ENCODE results near the gene FCAMR.

DNA sequence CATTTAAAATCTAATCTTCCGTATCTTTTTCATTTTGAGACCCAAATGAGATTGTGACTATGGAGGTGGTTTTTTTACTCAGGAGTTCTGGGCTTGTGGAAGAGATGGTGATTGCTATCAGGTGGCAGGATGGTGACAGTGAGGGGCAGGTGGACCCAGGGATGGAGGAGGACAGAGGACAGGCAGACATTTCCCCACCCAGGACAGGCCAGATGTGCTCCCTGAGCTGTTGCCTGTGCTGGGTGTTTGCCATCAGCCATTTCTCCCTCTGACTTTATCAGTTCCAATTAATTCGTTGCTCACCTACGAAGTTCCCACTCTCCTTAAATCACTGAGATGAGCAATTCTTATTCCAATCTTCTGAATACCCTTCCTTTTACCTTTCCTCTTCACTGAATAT is 35.8 kb upstream of the FCAMR start:
- no peak for TF ChIP-seq EZH2 (IDR thresholded peaks at IDR 0.05; ENCODE audit: borderline replicate concordance, low read length)
- TF ChIP-seq, protein P1, sequence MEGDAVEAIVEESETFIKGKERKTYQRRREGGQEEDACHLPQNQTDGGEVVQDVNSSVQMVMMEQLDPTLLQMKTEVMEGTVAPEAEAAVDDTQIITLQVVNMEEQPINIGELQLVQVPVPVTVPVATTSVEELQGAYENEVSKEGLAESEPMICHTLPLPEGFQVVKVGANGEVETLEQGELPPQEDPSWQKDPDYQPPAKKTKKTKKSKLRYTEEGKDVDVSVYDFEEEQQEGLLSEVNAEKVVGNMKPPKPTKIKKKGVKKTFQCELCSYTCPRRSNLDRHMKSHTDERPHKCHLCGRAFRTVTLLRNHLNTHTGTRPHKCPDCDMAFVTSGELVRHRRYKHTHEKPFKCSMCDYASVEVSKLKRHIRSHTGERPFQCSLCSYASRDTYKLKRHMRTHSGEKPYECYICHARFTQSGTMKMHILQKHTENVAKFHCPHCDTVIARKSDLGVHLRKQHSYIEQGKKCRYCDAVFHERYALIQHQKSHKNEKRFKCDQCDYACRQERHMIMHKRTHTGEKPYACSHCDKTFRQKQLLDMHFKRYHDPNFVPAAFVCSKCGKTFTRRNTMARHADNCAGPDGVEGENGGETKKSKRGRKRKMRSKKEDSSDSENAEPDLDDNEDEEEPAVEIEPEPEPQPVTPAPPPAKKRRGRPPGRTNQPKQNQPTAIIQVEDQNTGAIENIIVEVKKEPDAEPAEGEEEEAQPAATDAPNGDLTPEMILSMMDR (conservative IDR thresholded peaks at IDR 0.05 in 1 of 2, IDR thresholded peaks at IDR 0.05 in 1 of 2; ENCODE audit: extremely low read depth in 1 of 2, insufficient read depth in 1 of 2, low read depth in 1 of 2, low read length in 2 of 2) = no peak

Measured in mammary epithelial cell (primary cell).